Right lobe of liver (tissue), 6 donors: ENCODE measurements around the gene TOM1. TPM values are rescaled to one million over a fixed set of nuclear protein-coding genes. Genes with fewer than 3 reads are reported as not detected.

Experiments used
- ATAC-seq, 4 donors: fragments of 200-7000 bp; cut with Tn5 transposase; one replicate each; pipeline ENCODE4 v1.9.1; 2020; ENCODE audit warnings: mild to moderate bottlenecking in 4 of 4, moderate library complexity in 4 of 4
- DNase-seq, 3 donors: peaks; one replicate each; pipeline ENCODE4 v3.0.0-alpha.2; 2020
- H3K27ac ChIP-seq, 3 donors: fragments of 200-600 bp; one replicate each; pipeline ENCODE4 v1.8.0; 2022
- H3K27me3 ChIP-seq, 2 donors: fragments of 200-600 bp; one replicate each; pipeline ENCODE4 v1.8.0; 2022
- H3K36me3 ChIP-seq, 4 donors: fragments of 200-600 bp; sonication (generic) in 1 of 4; one replicate each; pipeline versions ENCODE4 v1.5.1 to v1.8.0; 2017 to 2022; ENCODE audit warnings: control low read depth in 1 of 4
- H3K4me1 ChIP-seq, 4 donors: fragments of 200-600 bp; sonication (generic) in 1 of 4; one replicate each; pipeline versions ENCODE4 v1.5.1 to v1.8.0; 2017 to 2022; ENCODE audit warnings: control low read depth in 1 of 4
- H3K4me3 ChIP-seq, 3 donors: fragments of 200-600 bp; one replicate each; pipeline ENCODE4 v1.8.0; 2022
- H3K9me3 ChIP-seq, 4 donors: fragments of 200-600 bp; sonication (generic) in 1 of 4; one replicate each; pipeline versions ENCODE4 v1.5.1 to v1.8.0; 2017 to 2022; ENCODE audit warnings: control low read depth in 1 of 4
- CTCF ChIP-seq, 4 donors: fragments of 200-600 bp in 3 of 4; fragments of 450-650 bp in 1 of 4; IDR thresholded peaks; one replicate each; pipeline versions ENCODE4 v1.5.1 to v1.8.0; 2016 to 2022; ENCODE audit warnings: antibody characterized with exemption in 4 of 4, mild to moderate bottlenecking in 2 of 4
- POLR2A ChIP-seq: fragments of 450-650 bp; IDR thresholded peaks from one replicate; pipeline ENCODE4 v1.6.1; 2017; ENCODE audit warnings: antibody characterized with exemption, mild to moderate bottlenecking
- WGBS: methylation state at CpG from one replicate; pipeline ENCODE4 v1.1.6; 2018; ENCODE audit warnings: low coverage, low lambda C conversion rate; ENCODE audit not compliant: insufficient coverage; ENCODE audit errors: missing lambda C conversion rate; 5-methylcytosine and 5-hydroxymethylcytosine counted together
- intact Hi-C, 2 donors: fragments of 100-400 bp; cut with DNase I; formaldehyde crosslinking; loops; one replicate each; pipeline versions ENCODE4 v1.11.2 to v1.14.1; 2022
- total RNA-seq, 6 experiments: library from RNA; depleted of rRNA in 2 of 6; stranded (reverse); fragments of >200 nt in 2 of 6; fragmentation: NEBNext Ultra II Directional in 3 of 6; extraction: Animal tissue kit (Norgen Biotek cat#: 25700) in 3 of 6; gene quantifications; one replicate each; pipeline versions ENCODE4 v1.1.0 to v1.2.4, GENCODE V29; 2016 to 2023
- donor health status: DM: no; HTN: yes; CAD: no.
- donor health status: DM: no; HTN: no; CAD: no.
- donor health status: DM: no; HTN: no; CAD: no.
- donor health status: DM: no; HTN: yes; CAD: no.
- donor health status: DM: no; HTN: yes; CAD: no.

TOM1 gene
- total RNA-seq, 6 experiments from 2014 or later, result 45.0 to 124 (median 54.0) TPM

- H3K4me3 ChIP-seq, result no peak overlapping the region
- H3K4me1 ChIP-seq, result peaks cover 0 to 52% (median 15%) of the 10 kb centered on the region in 4 donors
- peak; percentile 3 to 28 (median 15) for ATAC-seq
These were observed 77.2 kb downstream of the TOM1 start for GRCh38 chr22:35376728-35377472.

GRCh38 chr22:35377735-35378134 lies 78.0 kb downstream of the TOM1 start:
- no peaks in the 10 kb centered on the region for H3K9me3 ChIP-seq
- TF ChIP-seq CTCF (IDR thresholded peaks at IDR 0.05) (no peak), POLR2A (no peak)
- H3K4me3 ChIP-seq, result no peak overlapping the region
- H3K27me3 ChIP-seq, result no peaks in the 10 kb centered on the region
- ATAC-seq (no peak), DNase-seq (no peak)
- 100% methylated on average over 1 of the region's 3 CpGs for WGBS
- peaks cover 0 to 55% (median 13%) of the 10 kb centered on the region in 4 donors for H3K4me1 ChIP-seq
- no peaks in the 10 kb centered on the region for H3K36me3 ChIP-seq
- H3K27ac ChIP-seq, result peak overlapping the region; percentile 12 to 74 (median 70)
- intact Hi-C loops, result no loop called here

More at GRCh38 chr22:35376728-35377472, 77.2 kb downstream of the TOM1 start:
- TF ChIP-seq CTCF (IDR thresholded peaks at IDR 0.05), result no peak
- TF ChIP-seq POLR2A, result no peak
- WGBS, result 42% methylated on average over 16 of the region's 17 CpGs
- Histone ChIP-seq H3K9me3 (no peaks in the 10 kb centered on the region), H3K27me3 (no peaks in the 10 kb centered on the region), H3K36me3 (no peaks in the 10 kb centered on the region), H3K27ac (peak overlapping the region; percentile 12 to 74 (median 70))
- DNase-seq, result peak; percentile 84 to 88 (median 87)
- intact Hi-C loops, result no loop called here

- TF ChIP-seq POLR2A (no peak), CTCF (IDR thresholded peaks at IDR 0.05) (no peak)
- Histone ChIP-seq H3K4me1 (peaks cover 0 to 64% (median 16%) of the 10 kb centered on the region in 4 donors), H3K36me3 (peaks cover 0 to 7% (median 0%) of the 10 kb centered on the region in 4 donors), H3K9me3 (no peaks in the 10 kb centered on the region), H3K27me3 (no peaks in the 10 kb centered on the region), H3K4me3 (no peak overlapping the region), H3K27ac (peak overlapping the region in 1 of 3 donors; percentile 74)
- intact Hi-C loops, result no loop called here
- no peak for ATAC-seq
- 81% methylated on average over 2 of the region's 3 CpGs for WGBS
- no peak for DNase-seq
These were observed 78.9 kb downstream of the TOM1 start for GRCh38 chr22:35378621-35379020.

- TF ChIP-seq CTCF (IDR thresholded peaks at IDR 0.05) (no peak), POLR2A (no peak)
- Histone ChIP-seq H3K27ac (peak overlapping the region in 2 of 3 donors; percentile 69 to 74), H3K4me3 (no peak overlapping the region), H3K4me1 (peaks cover 0 to 71% (median 20%) of the 10 kb centered on the region in 4 donors), H3K9me3 (no peaks in the 10 kb centered on the region), H3K27me3 (no peaks in the 10 kb centered on the region), H3K36me3 (peaks cover 0 to 8% (median 0%) of the 10 kb centered on the region in 4 donors)
- no peak for DNase-seq
- ATAC-seq, result peak in 1 of 4 donors; percentile 34
- intact Hi-C loops, result no loop called here
- WGBS, result 61% methylated on average over 9 of the region's 10 CpGs
These were observed 79.7 kb downstream of the TOM1 start for GRCh38 chr22:35379146-35379993.
